ENCODE measurements around the gene TRIM47.

Gene TRIM47

GRCh38 chr17:75838410-75838809, 40.0 kb downstream of the TRIM47 start:
- TF ChIP-seq MYC (IDR thresholded peaks at IDR 0.05; ENCODE audit: low read depth, low read length) (no peak), POLR2A (IDR thresholded peaks at IDR 0.05; ENCODE audit: extremely low read depth, insufficient read length) (no peak)
- TF ChIP-seq, protein P1, sequence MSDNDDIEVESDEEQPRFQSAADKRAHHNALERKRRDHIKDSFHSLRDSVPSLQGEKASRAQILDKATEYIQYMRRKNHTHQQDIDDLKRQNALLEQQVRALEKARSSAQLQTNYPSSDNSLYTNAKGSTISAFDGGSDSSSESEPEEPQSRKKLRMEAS (IDR thresholded peaks at IDR 0.05; ENCODE audit: low read depth, low read length): no peak
- TF ChIP-seq, protein P2, sequence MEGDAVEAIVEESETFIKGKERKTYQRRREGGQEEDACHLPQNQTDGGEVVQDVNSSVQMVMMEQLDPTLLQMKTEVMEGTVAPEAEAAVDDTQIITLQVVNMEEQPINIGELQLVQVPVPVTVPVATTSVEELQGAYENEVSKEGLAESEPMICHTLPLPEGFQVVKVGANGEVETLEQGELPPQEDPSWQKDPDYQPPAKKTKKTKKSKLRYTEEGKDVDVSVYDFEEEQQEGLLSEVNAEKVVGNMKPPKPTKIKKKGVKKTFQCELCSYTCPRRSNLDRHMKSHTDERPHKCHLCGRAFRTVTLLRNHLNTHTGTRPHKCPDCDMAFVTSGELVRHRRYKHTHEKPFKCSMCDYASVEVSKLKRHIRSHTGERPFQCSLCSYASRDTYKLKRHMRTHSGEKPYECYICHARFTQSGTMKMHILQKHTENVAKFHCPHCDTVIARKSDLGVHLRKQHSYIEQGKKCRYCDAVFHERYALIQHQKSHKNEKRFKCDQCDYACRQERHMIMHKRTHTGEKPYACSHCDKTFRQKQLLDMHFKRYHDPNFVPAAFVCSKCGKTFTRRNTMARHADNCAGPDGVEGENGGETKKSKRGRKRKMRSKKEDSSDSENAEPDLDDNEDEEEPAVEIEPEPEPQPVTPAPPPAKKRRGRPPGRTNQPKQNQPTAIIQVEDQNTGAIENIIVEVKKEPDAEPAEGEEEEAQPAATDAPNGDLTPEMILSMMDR (IDR thresholded peaks at IDR 0.05; ENCODE audit: low read depth, low read length): no peak
- H3K4me3 ChIP-seq (ENCODE audit: low read depth, low read length): no peak overlapping the region
- no peak for DNase-seq (ENCODE audit: low read depth)

DNA sequence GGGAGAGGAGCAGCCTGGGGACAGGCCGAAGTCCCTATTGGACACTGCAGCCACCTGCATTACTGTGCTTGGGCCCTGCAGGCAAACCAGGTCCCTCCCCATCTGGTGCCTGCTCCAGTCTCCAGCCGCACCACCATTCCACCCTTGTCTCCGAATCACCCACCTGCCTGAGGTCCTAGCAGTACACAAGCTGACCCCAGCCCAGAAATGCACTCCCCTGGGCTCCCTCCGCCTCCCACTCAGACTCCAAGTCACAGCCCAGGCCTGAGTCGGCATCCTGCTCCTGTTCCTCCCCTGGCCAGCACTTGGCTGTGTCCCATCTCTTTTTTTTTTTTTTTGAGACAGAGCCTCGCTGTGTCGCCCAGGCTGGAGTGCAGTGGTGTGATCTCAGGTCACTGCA, 40.5 kb downstream of the TRIM47 start:
- DNase-seq (ENCODE audit: low read depth): no peak
- no peak for TF ChIP-seq MYC (IDR thresholded peaks at IDR 0.05; ENCODE audit: low read depth, low read length)
- H3K4me3 ChIP-seq (ENCODE audit: low read depth, low read length): no peak overlapping the region

DNA sequence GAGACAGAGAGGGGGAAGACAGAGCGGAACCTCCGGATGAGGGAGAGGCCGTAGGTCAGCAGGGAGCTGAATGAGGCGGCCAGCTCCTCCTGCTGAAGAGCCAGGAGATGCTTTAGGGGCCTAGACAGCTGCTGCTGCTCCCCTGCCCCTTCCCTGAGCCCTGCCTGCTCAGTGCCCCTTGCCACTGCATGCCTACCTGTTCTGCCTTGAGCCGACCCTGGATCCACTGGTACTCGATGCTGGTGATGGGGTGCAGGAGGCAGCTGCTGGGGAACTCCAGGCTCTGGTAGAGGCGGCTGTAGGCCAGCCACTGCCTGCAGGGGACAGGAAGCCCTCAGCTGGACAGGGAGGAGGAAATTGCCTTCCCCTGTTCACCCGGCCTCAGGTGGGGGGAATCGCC, 41.8 kb downstream of the TRIM47 start:
- DNase-seq (ENCODE audit: low read depth): no peak
- TF ChIP-seq MYC (IDR thresholded peaks at IDR 0.05; ENCODE audit: low read depth, low read length) (no peak), POLR2A (IDR thresholded peaks at IDR 0.05; ENCODE audit: extremely low read depth, insufficient read length) (no peak)
- TF ChIP-seq, protein P1 (IDR thresholded peaks at IDR 0.05; ENCODE audit: low read depth, low read length): no peak
- TF ChIP-seq, protein P2 (IDR thresholded peaks at IDR 0.05; ENCODE audit: low read depth, low read length): no peak
- no peak overlapping the region for H3K4me3 ChIP-seq (ENCODE audit: low read depth, low read length)

DNA sequence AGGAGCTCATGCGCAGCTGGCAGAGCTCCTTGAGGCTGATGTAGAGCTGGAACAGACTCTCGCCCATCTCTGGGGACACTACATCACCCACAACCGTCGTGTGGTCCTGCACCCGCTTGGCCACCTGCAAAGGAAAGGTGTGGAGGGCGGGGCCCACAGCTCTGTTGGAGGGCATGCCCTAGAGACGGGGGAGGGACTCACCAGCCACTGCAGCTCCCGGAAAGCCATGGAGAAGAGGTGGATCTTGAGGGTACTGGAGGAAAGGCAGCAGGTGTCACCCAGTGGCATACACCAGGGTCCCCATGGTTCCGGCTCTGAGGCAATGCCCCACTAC, 42.8 kb downstream of the TRIM47 start:
- H3K4me3 ChIP-seq (ENCODE audit: low read depth, low read length): no peak overlapping the region
- no peak for DNase-seq (ENCODE audit: low read depth)

DNA sequence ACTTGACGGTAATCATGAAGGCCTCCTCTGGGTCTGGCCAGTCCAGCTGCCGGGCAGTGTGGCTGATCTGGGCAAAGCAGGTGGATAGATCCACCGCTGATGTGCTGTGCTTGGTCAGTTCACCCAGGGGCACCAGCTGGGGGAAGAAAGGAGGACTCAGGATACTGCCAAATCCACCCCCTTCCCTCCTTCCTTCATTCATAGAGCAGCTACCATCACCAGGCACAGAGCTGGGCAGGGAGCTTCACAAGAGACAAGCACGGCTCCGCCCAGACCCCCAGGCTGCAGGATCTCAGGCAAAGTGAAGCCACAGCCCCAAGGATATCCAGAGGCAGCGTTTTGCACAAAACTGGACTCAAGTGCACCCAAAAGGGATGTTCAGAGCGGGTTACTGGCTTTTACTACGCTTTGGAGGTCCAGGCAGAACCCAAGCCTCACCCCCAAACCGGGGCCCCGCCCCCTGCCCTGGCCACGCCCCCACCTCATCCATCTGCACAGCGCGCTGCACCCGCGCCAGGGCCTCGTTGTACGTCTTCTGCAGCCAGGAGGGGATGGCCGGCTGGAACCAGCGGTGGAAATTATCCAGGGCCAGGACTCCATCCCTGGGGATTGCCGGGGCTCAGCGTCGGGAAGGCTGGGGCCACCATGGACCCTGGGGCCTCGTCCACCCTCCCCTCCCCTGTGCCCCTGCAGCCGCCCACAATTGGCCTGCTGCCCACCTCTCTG, 43.3 kb downstream of the TRIM47 start:
- H3K4me3 ChIP-seq (ENCODE audit: low read depth, low read length): no peak overlapping the region
- DNase-seq (ENCODE audit: low read depth): no peak
- TF ChIP-seq, protein P1 (IDR thresholded peaks at IDR 0.05; ENCODE audit: low read depth, low read length): no peak
- TF ChIP-seq POLR2A (IDR thresholded peaks at IDR 0.05; ENCODE audit: extremely low read depth, insufficient read length) (no peak), MYC (IDR thresholded peaks at IDR 0.05; ENCODE audit: low read depth, low read length) (no peak)
- TF ChIP-seq, protein P2 (IDR thresholded peaks at IDR 0.05; ENCODE audit: low read depth, low read length): no peak

More for the DNA sequence above, 42.8 kb downstream of the TRIM47 start:
- TF ChIP-seq, protein P1 (IDR thresholded peaks at IDR 0.05; ENCODE audit: low read depth, low read length): no peak
- no peak for TF ChIP-seq MYC (IDR thresholded peaks at IDR 0.05; ENCODE audit: low read depth, low read length)
- no peak for TF ChIP-seq POLR2A (IDR thresholded peaks at IDR 0.05; ENCODE audit: extremely low read depth, insufficient read length)
- TF ChIP-seq, protein P2 (IDR thresholded peaks at IDR 0.05; ENCODE audit: low read depth, low read length): no peak

GRCh38 chr17:75834279-75834920, 44.0 kb downstream of the TRIM47 start:
- TF ChIP-seq POLR2A (IDR thresholded peaks at IDR 0.05; ENCODE audit: extremely low read depth, insufficient read length) (no peak), MYC (IDR thresholded peaks at IDR 0.05; ENCODE audit: low read depth, low read length) (no peak)
- no peak overlapping the region for H3K4me3 ChIP-seq (ENCODE audit: low read depth, low read length)
- DNase-seq (ENCODE audit: low read depth): no peak

All from NB4 (cell line).